WERI-Rb-1 (cell line): ENCODE data around the gene COL3A1.

ENCODE experiments used
- DNase-seq: peaks from one replicate; pipeline ENCODE4 v3.0.0-alpha.2; 2020
- H3K27ac ChIP-seq: fragments of 250-450 bp; sonication (Bioruptor Pico); 2 replicates; pipeline ENCODE4 v1.5.1; 2020; ENCODE audit warnings: mild to moderate bottlenecking, moderate library complexity
- H3K27me3 ChIP-seq: fragments of 250-450 bp; sonication (Bioruptor Pico); 2 replicates; pipeline ENCODE4 v1.5.1; 2021; ENCODE audit warnings: mild to moderate bottlenecking, low read depth, moderate library complexity; ENCODE audit not compliant: insufficient read depth, severe bottlenecking
- H3K36me3 ChIP-seq: fragments of 250-450 bp; sonication (Bioruptor Pico); 2 replicates; pipeline ENCODE4 v1.5.1; 2020; ENCODE audit warnings: mild to moderate bottlenecking, moderate library complexity
- H3K4me3 ChIP-seq: 2 replicates; pipeline ENCODE4 v1.5.1; 2011; ENCODE audit warnings: low read depth, mild to moderate bottlenecking, control low read depth, low read length
- H3K9me3 ChIP-seq: fragments of 250-450 bp; sonication (Bioruptor Pico); 2 replicates; pipeline ENCODE4 v1.5.1; 2021; ENCODE audit warnings: mild to moderate bottlenecking, moderate library complexity; ENCODE audit not compliant: severe bottlenecking
- TF ChIP-seq, protein P1 (sequence below): IDR thresholded peaks from 2 replicates; pipeline ENCODE4 v1.5.1; 2011; ENCODE audit warnings: low read depth, mild to moderate bottlenecking, control low read depth, inconsistent platforms, low read length

COL3A1 gene

DNA sequence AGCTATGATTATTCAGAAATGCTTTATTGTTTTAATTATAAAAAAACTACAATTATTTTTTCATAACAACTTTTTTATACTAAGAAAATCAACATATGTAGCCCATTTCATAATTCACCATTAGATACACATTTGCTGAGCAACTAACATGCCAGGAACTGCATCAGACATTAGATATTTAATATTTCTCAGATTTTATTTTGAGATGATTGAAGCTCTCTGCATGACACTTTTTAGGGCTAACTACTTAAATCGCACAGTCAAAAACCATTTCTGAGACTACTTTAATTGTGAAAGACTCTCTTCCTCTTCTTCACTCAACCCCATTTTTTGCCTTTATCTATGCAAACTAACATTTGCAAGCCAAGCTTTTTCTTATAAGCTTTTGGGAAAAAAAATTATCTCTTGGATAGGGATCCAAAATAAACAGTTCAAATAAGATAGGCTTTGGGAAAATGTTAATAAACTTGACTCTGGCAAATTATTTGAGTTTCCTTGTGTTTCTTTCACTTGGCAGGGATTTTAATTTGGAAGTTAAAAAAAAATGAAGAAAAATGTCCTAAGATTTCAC lies 9.1 kb upstream of the COL3A1 start:
- H3K27ac ChIP-seq, result no peak overlapping the region
- no peak for DNase-seq
- no peaks in the 10 kb centered on the region for H3K27me3 ChIP-seq
- no peaks in the 10 kb centered on the region for H3K36me3 ChIP-seq
- no peak overlapping the region for H3K4me3 ChIP-seq
- TF ChIP-seq, protein P1, sequence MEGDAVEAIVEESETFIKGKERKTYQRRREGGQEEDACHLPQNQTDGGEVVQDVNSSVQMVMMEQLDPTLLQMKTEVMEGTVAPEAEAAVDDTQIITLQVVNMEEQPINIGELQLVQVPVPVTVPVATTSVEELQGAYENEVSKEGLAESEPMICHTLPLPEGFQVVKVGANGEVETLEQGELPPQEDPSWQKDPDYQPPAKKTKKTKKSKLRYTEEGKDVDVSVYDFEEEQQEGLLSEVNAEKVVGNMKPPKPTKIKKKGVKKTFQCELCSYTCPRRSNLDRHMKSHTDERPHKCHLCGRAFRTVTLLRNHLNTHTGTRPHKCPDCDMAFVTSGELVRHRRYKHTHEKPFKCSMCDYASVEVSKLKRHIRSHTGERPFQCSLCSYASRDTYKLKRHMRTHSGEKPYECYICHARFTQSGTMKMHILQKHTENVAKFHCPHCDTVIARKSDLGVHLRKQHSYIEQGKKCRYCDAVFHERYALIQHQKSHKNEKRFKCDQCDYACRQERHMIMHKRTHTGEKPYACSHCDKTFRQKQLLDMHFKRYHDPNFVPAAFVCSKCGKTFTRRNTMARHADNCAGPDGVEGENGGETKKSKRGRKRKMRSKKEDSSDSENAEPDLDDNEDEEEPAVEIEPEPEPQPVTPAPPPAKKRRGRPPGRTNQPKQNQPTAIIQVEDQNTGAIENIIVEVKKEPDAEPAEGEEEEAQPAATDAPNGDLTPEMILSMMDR, result no peak
- H3K9me3 ChIP-seq, result no peaks in the 10 kb centered on the region

DNA sequence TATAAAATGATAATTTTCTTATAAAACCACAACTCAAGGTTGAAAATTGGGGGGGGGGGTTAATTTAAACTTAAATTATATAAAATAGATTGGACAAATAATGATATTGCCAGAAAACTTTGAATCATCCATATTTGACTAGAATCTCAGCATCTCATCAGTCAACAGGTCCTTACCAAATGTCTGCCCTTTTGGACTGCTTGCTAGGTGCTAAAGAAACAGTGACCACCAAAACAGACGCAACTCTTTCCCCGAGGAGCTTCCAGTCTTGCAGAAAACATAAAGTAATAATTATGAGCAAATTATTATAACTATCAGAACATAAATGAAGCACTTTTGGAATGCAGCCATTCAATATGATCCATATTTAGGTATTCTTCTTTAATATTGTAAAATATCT lies 8.6 kb upstream of the COL3A1 start:
- no peak for DNase-seq
- H3K4me3 ChIP-seq, result no peak overlapping the region
- H3K9me3 ChIP-seq, result no peaks in the 10 kb centered on the region
- H3K27ac ChIP-seq, result no peak overlapping the region
- no peaks in the 10 kb centered on the region for H3K27me3 ChIP-seq
- no peaks in the 10 kb centered on the region for H3K36me3 ChIP-seq
- TF ChIP-seq, protein P1, result no peak

GRCh38 chr2:188966079-188966571 lies 8.0 kb upstream of the COL3A1 start:
- no peaks in the 10 kb centered on the region for H3K36me3 ChIP-seq
- TF ChIP-seq, protein P1, result no peak
- no peak overlapping the region for H3K4me3 ChIP-seq
- no peaks in the 10 kb centered on the region for H3K9me3 ChIP-seq
- DNase-seq, result no peak
- no peaks in the 10 kb centered on the region for H3K27me3 ChIP-seq
- H3K27ac ChIP-seq, result no peak overlapping the region

GRCh38 chr2:188966728-188967440 lies 7.3 kb upstream of the COL3A1 start:
- H3K27ac ChIP-seq, result no peak overlapping the region
- H3K36me3 ChIP-seq, result no peaks in the 10 kb centered on the region
- H3K9me3 ChIP-seq, result no peaks in the 10 kb centered on the region
- H3K4me3 ChIP-seq, result no peak overlapping the region
- no peak for DNase-seq
- no peaks in the 10 kb centered on the region for H3K27me3 ChIP-seq
- TF ChIP-seq, protein P1, result no peak

- DNase-seq, result no peak
- no peak overlapping the region for H3K27ac ChIP-seq
- TF ChIP-seq, protein P1, result no peak
These were observed 4.9 kb upstream of the COL3A1 start for GRCh38 chr2:188969236-188969635.

More at GRCh38 chr2:188969236-188969635, 4.9 kb upstream of the COL3A1 start:
- no peaks in the 10 kb centered on the region for H3K9me3 ChIP-seq
- H3K36me3 ChIP-seq, result no peaks in the 10 kb centered on the region
- no peak overlapping the region for H3K4me3 ChIP-seq
- no peaks in the 10 kb centered on the region for H3K27me3 ChIP-seq
